ENCODE measurements around the gene AKAP17A. TPM values are rescaled to one million over a fixed set of nuclear protein-coding genes. Genes with fewer than 3 reads are reported as not detected.
A peak's percentile ranks its signal among the peaks of the same experiment; 100 is the strongest.

Gene AKAP17A
- total RNA-seq, 1 donor: 9.5 TPM

DNA sequence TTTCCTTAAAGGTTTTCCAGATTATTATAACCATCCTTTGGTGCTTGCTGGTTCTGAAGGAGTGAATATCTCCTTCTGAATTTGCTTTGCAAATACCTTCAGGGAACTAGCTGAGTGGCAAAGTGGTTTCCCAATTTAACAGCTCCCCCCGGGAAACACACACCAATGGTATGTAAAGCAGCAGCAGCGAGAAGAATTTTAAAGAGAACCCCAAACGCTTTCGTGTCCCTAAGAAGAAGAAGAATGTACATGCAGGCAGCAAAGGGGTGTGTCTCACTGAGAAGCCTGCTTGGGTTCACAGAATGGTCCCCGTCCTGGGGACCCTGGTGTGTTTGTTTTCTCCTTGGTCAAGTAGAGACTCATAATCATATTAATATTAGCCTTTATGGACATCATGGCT, 4.2 kb upstream of the AKAP17A start:
- TF ChIP-seq, protein P1, sequence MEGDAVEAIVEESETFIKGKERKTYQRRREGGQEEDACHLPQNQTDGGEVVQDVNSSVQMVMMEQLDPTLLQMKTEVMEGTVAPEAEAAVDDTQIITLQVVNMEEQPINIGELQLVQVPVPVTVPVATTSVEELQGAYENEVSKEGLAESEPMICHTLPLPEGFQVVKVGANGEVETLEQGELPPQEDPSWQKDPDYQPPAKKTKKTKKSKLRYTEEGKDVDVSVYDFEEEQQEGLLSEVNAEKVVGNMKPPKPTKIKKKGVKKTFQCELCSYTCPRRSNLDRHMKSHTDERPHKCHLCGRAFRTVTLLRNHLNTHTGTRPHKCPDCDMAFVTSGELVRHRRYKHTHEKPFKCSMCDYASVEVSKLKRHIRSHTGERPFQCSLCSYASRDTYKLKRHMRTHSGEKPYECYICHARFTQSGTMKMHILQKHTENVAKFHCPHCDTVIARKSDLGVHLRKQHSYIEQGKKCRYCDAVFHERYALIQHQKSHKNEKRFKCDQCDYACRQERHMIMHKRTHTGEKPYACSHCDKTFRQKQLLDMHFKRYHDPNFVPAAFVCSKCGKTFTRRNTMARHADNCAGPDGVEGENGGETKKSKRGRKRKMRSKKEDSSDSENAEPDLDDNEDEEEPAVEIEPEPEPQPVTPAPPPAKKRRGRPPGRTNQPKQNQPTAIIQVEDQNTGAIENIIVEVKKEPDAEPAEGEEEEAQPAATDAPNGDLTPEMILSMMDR (IDR thresholded peaks at IDR 0.05; ENCODE audit: insufficient read depth, low read length): no peak
- H3K4me3 ChIP-seq (ENCODE audit: low read depth, low read length): no peak overlapping the region
- no peak for DNase-seq (ENCODE audit: low read depth)

DNA sequence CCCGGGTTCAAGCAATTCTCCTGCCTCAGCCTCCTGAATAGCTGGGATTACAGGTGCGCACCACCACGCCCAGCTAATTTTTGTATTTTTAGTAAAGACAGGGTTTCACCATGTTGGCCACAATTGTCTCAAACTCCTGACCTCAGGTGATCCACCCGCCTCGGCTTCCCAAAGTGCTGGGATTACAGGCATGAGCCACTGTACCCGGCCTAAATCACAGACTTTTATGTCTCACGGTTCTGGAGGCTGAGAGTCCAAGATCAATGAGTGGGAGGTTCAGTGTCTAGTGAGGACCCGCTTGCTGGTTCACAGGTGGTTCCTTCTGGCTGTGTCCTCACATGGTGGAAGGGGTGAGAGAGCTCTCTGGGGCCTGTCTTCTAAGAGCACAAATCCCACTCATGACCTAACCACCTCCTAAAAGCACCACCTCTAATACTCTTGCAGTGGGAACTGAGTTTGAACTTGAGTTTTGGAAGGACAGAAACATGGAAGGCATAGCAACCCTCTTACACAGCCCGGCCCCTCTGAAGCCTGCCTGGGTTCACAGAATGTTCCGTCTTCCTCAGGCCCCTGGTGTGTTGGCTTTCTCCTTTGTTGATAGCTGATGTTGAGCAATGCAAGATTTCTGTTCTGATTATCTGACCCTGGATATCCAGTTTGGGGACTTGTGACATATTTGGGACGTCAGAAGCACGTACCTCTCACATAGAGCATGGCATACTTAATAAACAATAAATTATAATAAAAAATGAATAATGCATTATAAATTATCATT, 1.9 kb upstream of the AKAP17A start:
- no peak for DNase-seq (ENCODE audit: low read depth)
- TF ChIP-seq, protein P1 (IDR thresholded peaks at IDR 0.05; ENCODE audit: insufficient read depth, low read length): no peak
- H3K4me3 ChIP-seq (ENCODE audit: low read depth, low read length): no peak overlapping the region

DNA sequence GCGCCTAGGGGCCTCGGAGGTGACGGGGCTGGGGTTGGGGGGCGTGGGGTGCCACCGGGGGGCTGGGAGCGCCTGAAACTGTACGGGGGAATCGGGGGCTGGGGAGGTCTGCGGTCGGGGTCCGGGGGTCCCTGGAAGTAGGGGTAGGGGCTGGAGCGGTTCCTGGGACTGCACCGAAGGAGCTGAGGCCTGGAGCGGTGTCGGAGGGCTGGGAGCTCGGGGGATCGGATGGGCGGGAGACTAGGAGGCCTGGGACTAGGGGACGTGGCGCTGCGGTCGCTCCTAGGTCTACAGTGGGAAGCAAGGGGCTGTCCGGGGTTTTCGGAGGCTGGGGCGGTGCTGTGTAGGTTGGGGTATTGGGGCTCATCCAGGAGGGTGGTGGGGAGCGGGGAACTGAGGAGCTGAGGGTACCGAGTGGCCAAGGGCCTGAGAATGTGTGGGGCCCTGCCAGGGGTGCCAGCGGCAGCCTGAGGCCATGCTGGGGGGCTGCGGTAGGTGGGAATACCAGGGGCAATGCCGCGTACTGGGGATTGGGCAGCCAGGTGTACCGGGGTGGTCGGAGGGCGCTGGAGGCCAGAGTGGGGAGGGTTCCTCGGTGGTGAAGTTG, 562 bp downstream of the AKAP17A start:
- TF ChIP-seq, protein P1 (IDR thresholded peaks at IDR 0.05; ENCODE audit: insufficient read depth, low read length): no peak

DNA sequence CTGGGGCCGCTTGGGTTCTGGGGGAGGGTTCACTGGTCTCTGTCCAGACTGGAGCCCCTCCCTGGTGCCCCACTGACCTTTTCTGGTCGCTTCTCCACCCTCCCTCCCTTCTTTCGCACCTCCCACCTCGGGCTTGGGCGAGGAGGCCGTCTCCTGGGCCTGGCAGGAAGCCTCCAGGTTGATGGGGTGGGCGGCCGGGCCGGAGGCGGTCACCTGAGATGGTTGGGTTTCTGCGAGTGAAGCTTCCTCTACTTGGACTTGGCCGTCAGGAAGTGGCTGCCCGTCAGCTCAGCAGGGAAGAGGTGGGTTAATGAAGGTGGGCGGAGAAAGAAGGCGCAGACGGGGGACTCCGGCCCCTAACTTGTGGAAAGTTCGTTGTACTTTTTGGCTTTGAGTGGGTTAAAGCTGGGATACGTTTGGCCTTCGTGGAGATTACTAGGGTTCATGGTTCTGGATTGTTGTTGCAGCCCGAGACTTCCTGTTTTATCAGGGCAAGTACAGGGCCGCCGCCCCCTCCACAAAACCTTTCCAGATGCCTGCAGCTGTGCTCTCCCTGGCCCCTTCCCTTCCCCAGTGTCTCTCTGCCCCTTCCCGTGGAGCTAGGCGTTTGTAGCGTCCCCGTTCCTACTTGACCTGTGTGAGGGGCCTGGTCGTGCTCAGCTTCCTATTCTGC, 1.2 kb downstream of the AKAP17A start:
- DNase-seq (ENCODE audit: low read depth): peak; percentile 19
- H3K4me3 ChIP-seq (ENCODE audit: low read depth, low read length): peak overlapping the region; percentile 88
- TF ChIP-seq, protein P1 (IDR thresholded peaks at IDR 0.05; ENCODE audit: insufficient read depth, low read length): no peak

More for the DNA sequence above, 562 bp downstream of the AKAP17A start:
- peak overlapping the region; percentile 88 for H3K4me3 ChIP-seq (ENCODE audit: low read depth, low read length)
- no peak for DNase-seq (ENCODE audit: low read depth)

DNA sequence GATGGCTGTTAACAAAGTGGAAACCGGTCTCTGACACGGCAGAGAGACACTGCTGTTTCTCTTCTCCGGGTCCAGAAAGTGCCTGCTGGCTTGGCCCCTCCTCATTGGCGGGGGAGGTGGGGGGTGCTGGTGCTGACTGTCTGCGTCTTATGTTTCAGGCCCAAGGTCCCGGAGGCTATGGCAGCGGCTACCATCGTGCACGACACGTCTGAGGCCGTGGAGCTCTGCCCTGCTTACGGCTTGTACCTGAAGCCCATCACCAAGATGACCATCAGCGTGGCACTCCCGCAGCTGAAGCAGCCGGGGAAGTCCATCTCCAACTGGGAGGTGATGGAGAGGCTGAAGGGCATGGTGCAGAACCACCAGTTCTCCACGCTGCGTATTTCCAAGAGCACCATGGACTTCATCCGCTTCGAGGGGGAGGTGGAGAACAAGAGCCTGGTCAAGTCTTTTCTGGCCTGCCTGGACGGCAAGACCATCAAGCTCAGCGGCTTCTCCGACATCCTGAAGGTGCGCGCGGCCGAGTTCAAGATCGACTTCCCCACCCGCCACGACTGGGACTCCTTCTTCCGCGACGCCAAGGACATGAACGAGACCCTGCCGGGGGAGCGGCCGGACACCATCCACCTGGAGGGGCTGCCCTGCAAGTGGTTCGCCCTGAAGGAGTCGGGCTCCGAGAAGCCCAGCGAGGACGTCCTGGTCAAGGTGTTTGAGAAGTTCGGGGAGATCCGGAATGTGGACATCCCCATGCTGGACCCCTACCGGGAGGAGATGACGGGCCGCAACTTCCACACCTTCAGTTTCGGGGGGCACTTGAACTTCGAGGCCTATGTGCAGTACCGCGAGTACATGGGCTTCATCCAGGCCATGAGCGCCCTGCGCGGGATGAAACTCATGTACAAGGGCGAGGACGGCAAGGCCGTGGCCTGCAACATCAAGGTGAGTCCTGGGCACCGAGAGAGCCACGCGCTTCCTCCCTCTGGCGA, 2.2 kb downstream of the AKAP17A start:
- TF ChIP-seq, protein P1 (IDR thresholded peaks at IDR 0.05; ENCODE audit: insufficient read depth, low read length): no peak
- no peak for DNase-seq (ENCODE audit: low read depth)
- peak overlapping the region; percentile 88 for H3K4me3 ChIP-seq (ENCODE audit: low read depth, low read length)

DNA sequence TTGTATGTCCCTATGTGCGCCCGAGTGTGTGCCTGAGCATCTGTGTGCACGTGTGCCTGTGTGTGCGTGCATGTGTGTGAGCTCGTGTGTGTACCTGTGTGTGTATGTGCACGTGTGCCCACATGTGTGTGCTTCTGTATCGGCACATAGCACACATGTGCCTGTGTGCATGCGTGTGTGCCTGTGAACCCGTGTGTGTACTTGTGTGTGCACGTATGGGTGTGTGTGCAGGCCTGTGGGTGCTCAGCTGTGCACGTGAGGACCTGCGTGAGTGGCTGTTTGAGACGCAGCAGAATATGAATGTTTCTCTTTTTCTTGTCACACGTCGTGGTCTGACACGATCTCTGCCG, 4.3 kb downstream of the AKAP17A start:
- no peak for DNase-seq (ENCODE audit: low read depth)
- no peak overlapping the region for H3K4me3 ChIP-seq (ENCODE audit: low read depth, low read length)
- TF ChIP-seq, protein P1 (IDR thresholded peaks at IDR 0.05; ENCODE audit: insufficient read depth, low read length): no peak

All from fibroblast of the aortic adventitia (primary cell).